BLaER1 (cell line): Measurements from ENCODE around the gene PIGL.

Experiments
- H3K27ac ChIP-seq: shearing (Covaris generic); formaldehyde crosslinking; 2 replicates; pipeline ENCODE4 v1.8.1; 2022
- H3K27me3 ChIP-seq: shearing (Covaris generic); formaldehyde crosslinking; 2 replicates; pipeline ENCODE4 v1.8.1; 2022
- H3K36me3 ChIP-seq: shearing (Covaris generic); formaldehyde crosslinking; 2 replicates; pipeline ENCODE4 v1.8.1; 2022
- H3K4me1 ChIP-seq: shearing (Covaris generic); formaldehyde crosslinking; 2 replicates; pipeline ENCODE4 v1.8.1; 2022
- H3K4me2 ChIP-seq: shearing (Covaris generic); formaldehyde crosslinking; 2 replicates; pipeline ENCODE4 v1.8.1; 2022
- H3K4me3 ChIP-seq: shearing (Covaris generic); formaldehyde crosslinking; 2 replicates; pipeline ENCODE4 v1.8.1; 2022
- H3K9ac ChIP-seq: shearing (Covaris generic); formaldehyde crosslinking; 2 replicates; pipeline ENCODE4 v1.8.1; 2022
- H3K9me3 ChIP-seq: shearing (Covaris generic); formaldehyde crosslinking; 2 replicates; pipeline ENCODE4 v1.8.1; 2022
- H4K20me1 ChIP-seq: shearing (Covaris generic); formaldehyde crosslinking; 2 replicates; pipeline ENCODE4 v1.8.1; 2022
- Cebpa-rat ChIP-seq: shearing (Covaris generic); IDR thresholded peaks from 2 replicates; pipeline ENCODE4 v1.8.1; 2022

Gene PIGL

DNA sequence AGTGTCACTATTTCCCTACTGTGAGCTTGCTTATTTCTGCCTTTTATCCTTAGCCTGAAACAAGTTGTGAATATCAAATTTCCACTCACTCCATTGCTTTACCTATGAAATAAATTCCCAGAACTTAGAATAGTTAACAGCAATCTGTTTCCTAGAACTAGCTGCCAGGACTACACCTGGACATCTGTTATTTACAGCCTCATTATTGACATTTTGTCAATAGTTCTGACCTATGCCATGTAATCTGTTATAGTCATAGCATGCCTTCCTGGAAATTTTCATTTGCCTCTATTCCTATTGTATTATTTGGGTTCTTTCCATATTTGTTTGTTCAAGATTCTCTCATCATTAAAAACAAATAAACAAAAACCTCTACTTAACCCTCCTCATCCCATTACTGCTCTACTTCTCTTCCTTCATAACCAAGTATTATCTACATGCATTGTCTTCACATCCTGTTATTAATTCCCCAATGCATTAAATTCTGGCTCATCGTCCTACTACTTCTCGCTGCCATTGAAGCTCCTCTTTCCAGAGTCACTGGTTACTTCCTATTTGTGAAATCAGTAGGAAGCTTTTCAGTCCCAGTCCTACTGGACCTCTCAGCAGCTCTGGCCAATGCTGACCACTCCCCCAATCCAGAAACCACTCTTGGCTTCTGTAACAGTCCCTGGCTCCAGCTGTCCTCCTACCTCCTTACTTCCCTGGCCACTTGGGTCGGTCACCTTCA lies 55.3 kb downstream of the PIGL start:
- Histone ChIP-seq H3K4me3 (no peak overlapping the region), H3K27ac (no peak overlapping the region), H3K9me3 (peaks cover 30% of the 10 kb centered on the region), H3K4me1 (peaks cover 15% of the 10 kb centered on the region), H3K9ac (no peak overlapping the region), H4K20me1 (no peaks in the 10 kb centered on the region), H3K27me3 (no peaks in the 10 kb centered on the region), H3K36me3 (peaks cover 12% of the 10 kb centered on the region; the same call in 1 of the 2 replicates), H3K4me2 (no peak overlapping the region)
- no peak for TF ChIP-seq Cebpa-rat

DNA sequence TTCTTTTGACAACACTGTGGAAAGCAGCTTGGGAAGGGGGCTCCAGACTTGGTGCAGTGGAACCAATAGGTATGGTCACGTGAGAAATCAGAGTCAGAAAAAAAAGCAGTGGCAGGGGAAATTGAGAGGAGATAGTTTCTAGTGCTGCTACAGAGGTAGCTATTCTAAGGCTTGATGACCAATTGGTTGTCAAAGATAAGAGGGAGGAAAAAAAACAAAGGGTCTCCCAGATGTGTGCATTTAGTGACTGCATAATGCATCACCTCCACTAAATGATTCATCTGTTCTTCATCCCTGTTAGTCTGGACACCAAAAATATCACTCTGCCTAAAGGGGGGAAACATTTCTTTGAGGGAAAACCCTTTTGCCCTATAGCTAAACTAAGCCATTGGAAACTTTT lies 56.5 kb downstream of the PIGL start:
- Histone ChIP-seq H3K27ac (no peak overlapping the region), H3K9ac (no peak overlapping the region), H3K36me3 (peaks cover 24% of the 10 kb centered on the region), H3K4me1 (peaks cover 3% of the 10 kb centered on the region), H3K4me3 (no peak overlapping the region), H4K20me1 (no peaks in the 10 kb centered on the region), H3K27me3 (no peaks in the 10 kb centered on the region), H3K9me3 (peaks cover 42% of the 10 kb centered on the region), H3K4me2 (no peak overlapping the region)
- no peak for TF ChIP-seq Cebpa-rat

DNA sequence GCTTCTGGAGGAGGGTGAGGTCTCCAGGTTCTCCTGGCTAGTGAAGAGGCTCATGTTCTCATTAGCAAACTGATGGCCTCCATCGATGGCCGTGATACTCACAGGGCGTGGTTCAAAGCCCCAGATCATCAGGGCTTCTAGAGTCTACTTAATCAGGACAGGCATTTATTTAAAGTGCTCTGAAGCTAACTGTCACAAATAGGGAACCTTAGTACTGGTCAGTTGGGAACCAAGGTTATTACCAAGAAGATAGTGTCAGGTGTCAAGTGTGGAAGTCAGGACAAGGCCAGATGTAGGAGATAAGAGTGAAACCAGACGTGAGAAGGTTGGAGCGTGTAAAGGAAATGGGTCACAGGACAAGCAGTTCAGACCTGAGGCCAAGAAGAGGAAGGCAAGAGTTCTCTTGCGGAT lies 56.9 kb downstream of the PIGL start:
- no peak for TF ChIP-seq Cebpa-rat
- no peaks in the 10 kb centered on the region for H4K20me1 ChIP-seq
- no peak overlapping the region for H3K4me2 ChIP-seq
- H3K9ac ChIP-seq: no peak overlapping the region
- H3K36me3 ChIP-seq: peaks cover 27% of the 10 kb centered on the region
- H3K27me3 ChIP-seq: no peaks in the 10 kb centered on the region
- H3K9me3 ChIP-seq: peaks cover 46% of the 10 kb centered on the region
- no peak overlapping the region for H3K27ac ChIP-seq
- H3K4me3 ChIP-seq: no peak overlapping the region
- H3K4me1 ChIP-seq: no peaks in the 10 kb centered on the region

DNA sequence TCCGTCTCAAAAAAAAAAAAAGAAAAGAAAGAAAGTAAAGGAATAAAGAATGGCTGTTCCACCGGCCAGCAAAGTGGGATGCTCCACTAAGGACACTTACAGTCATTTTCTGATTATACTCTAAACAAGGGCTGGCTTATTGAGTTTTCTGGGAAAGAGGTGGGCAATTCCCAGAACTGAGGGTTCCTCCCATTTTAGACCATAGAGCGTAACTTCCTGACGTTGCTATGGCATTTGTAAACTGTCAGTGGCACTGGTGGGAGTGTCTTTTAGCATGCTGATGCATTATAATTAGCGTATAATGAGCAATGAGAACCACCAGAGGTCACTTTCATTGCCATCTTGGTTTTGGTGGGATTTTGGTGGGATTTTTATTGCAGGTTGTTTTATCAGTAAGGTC lies 58.0 kb downstream of the PIGL start:
- H3K9me3 ChIP-seq: peaks cover 57% of the 10 kb centered on the region
- no peaks in the 10 kb centered on the region for H3K4me1 ChIP-seq
- H3K27me3 ChIP-seq: no peaks in the 10 kb centered on the region
- H3K27ac ChIP-seq: no peak overlapping the region
- H3K36me3 ChIP-seq: peaks cover 38% of the 10 kb centered on the region
- H3K4me2 ChIP-seq: no peak overlapping the region
- H4K20me1 ChIP-seq: no peaks in the 10 kb centered on the region
- H3K9ac ChIP-seq: no peak overlapping the region
- no peak overlapping the region for H3K4me3 ChIP-seq
- TF ChIP-seq Cebpa-rat: no peak

DNA sequence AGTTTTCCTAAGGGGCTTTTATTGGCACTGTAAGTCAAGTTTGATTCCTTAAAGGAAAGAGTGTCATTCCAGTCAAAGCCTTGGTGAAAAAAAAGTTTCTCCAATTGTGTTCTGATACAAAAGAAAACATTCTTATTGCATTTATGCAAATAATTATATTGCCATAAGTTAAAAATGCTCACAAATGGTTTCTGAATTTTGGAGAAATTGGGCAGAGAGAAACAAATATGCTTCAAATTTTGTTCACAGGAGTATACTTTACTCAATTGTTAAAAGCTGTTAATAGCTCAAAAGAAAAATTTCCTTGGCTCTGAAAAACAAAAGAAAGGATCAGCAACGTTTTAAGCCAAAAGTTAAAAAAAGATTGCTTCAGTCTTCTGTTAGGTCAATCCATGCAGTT lies 60.2 kb downstream of the PIGL start:
- H3K27me3 ChIP-seq: no peaks in the 10 kb centered on the region
- H3K4me1 ChIP-seq: no peaks in the 10 kb centered on the region
- H3K9me3 ChIP-seq: peaks cover 59% of the 10 kb centered on the region
- H4K20me1 ChIP-seq: no peaks in the 10 kb centered on the region
- no peak overlapping the region for H3K4me2 ChIP-seq
- no peak overlapping the region for H3K27ac ChIP-seq
- H3K36me3 ChIP-seq: peaks cover 45% of the 10 kb centered on the region
- H3K4me3 ChIP-seq: no peak overlapping the region
- TF ChIP-seq Cebpa-rat: no peak
- no peak overlapping the region for H3K9ac ChIP-seq

DNA sequence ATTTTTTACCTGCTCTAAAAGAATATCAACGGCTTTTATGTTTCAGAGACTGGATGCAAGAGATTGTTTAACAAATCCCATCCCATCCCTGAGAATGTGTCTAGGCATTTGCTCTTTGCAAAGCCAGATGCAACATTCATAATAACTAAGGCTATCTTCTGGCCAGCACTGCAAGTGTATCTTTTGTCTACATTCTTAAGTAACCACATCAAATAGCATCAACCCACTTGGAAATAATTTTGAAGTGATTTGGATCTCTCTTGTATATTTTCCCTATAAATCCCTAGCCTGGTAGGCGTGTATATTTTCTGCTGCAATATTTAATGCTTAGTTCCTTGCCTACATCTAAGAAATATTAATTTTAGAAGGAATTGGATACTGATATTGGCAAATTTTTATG lies 64.3 kb downstream of the PIGL start:
- H3K27ac ChIP-seq: no peak overlapping the region
- H3K4me3 ChIP-seq: no peak overlapping the region
- no peak for TF ChIP-seq Cebpa-rat
- no peak overlapping the region for H3K9ac ChIP-seq
- peaks cover 38% of the 10 kb centered on the region for H3K9me3 ChIP-seq
- H3K36me3 ChIP-seq: peaks cover 39% of the 10 kb centered on the region
- peaks cover 21% of the 10 kb centered on the region for H3K4me1 ChIP-seq
- H3K4me2 ChIP-seq: no peak overlapping the region
- no peaks in the 10 kb centered on the region for H3K27me3 ChIP-seq
- no peaks in the 10 kb centered on the region for H4K20me1 ChIP-seq

DNA sequence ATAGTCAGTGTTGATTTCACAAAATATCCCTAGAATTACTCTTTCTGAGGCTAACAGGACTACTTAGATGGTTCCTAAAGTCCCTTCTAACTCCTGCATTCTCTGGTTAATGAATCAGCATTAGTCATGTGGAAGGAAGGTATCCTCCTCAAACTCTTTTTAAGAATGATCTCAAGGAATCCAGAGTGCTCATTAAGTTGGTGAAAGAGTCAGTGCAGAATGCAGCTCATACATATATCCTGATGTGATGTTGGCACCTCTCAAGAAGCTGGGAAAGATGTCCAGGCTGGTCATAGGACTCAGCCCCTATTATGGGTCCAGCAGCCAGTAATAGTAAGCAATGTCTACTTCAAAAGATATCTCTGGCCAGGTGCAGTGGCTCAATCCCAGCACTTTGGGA lies 65.5 kb downstream of the PIGL start:
- TF ChIP-seq Cebpa-rat: no peak
- peaks cover 31% of the 10 kb centered on the region for H3K36me3 ChIP-seq
- H3K9me3 ChIP-seq: peaks cover 26% of the 10 kb centered on the region
- no peak overlapping the region for H3K27ac ChIP-seq
- peaks cover 30% of the 10 kb centered on the region for H3K4me1 ChIP-seq
- no peaks in the 10 kb centered on the region for H3K27me3 ChIP-seq
- no peak overlapping the region for H3K4me3 ChIP-seq
- H3K9ac ChIP-seq: no peak overlapping the region
- H3K4me2 ChIP-seq: no peak overlapping the region
- no peaks in the 10 kb centered on the region for H4K20me1 ChIP-seq

DNA sequence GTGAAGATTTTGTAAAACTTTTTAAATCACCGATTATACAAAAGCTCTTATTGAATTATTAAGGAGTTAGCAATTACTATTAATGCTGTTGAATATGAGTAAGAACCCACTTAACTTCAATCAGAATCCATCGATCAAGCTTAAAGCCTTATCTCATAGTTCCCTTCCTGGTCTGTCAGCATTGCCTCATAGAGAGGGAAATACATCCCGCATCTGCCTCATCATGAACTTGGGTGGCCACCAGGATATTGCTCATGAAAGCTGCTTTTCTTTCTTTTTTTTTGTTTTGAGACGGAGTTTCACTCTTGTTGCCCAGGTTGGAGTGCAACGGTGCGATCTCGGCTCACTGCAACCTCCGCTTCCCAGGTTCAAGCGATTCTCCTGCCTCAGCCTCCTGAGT lies 66.7 kb downstream of the PIGL start:
- H3K27ac ChIP-seq: no peak overlapping the region
- H3K27me3 ChIP-seq: no peaks in the 10 kb centered on the region
- peaks cover 15% of the 10 kb centered on the region for H3K9me3 ChIP-seq
- no peak overlapping the region for H3K4me2 ChIP-seq
- H3K9ac ChIP-seq: no peak overlapping the region
- no peak overlapping the region for H3K4me3 ChIP-seq
- peaks cover 40% of the 10 kb centered on the region for H3K4me1 ChIP-seq
- no peaks in the 10 kb centered on the region for H4K20me1 ChIP-seq
- TF ChIP-seq Cebpa-rat: no peak
- peaks cover 21% of the 10 kb centered on the region for H3K36me3 ChIP-seq

DNA sequence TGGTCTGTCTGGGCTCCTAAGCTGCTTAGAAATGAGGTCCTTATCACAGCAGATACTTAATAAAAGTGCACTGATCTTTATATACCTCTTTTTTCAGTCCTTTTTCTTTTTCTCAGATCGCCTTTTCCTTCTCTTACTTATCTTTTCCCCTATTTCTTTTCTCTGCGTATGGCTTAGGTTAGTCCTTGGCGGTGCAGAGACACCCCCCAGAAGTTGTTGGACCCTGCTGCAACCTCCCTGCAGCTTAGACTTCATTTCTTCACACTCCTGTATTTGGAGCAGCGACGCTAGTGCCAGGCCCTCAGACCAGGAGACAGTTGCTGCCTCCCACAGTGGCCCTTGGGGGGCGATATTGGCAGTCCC lies 68.6 kb downstream of the PIGL start:
- Histone ChIP-seq H3K27me3 (no peaks in the 10 kb centered on the region), H3K36me3 (peaks cover 4% of the 10 kb centered on the region; the same call in 1 of the 2 replicates), H3K9me3 (no peaks in the 10 kb centered on the region), H3K9ac (peak overlapping the region; percentile 74; the same call in 1 of the 2 replicates), H3K4me3 (peak overlapping the region; percentile 55), H3K27ac (peak overlapping the region; percentile 92), H3K4me1 (peaks cover 60% of the 10 kb centered on the region), H4K20me1 (no peaks in the 10 kb centered on the region), H3K4me2 (peak overlapping the region; percentile 95)
- no peak for TF ChIP-seq Cebpa-rat

DNA sequence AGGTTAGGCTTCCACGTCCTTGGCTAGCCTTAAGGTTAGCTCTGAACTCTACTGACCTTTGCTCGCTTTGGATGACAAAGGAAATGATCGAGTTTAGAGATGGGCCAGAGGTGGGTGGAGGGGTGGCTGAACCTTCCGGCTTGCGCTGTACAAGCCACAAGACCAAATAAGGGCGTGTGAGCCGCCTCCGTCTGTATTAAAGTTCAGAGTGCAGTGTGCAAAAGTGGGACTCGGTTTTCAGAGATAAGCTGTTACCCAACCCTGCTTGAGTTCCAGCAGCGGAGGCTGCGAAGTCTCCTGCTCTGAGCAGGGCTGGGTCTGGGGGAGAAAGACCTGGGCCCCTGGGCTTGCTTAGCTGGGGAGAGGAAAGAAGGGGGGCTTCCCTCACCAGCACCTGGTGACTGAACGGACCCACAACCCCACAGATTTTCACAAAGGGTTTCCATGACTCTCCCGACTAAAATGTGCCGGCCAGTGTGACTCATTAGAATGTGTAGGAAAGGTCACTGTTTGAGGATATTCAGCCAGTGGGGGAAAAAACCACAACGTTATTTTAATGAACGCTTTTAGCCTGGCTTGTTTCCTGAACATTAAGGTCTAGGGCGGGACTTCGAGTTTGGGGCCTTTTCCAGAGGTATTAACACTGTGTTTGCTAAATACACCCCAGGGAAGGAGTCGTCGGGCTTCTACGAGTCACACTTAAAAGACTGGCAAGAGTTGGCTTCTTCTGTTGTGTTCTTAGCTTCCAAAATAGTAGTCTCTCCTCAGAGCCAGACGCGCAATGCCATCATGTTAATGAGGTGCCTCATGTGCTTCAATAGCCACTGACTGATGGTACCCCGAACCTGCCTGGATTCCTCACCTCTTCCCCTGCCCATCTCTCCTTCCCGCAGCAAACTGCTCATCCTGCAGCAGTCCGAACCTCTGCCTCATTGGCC lies 69.3 kb downstream of the PIGL start:
- H3K27me3 ChIP-seq: no peaks in the 10 kb centered on the region
- peak overlapping the region; percentile 95 for H3K4me2 ChIP-seq
- peak overlapping the region; percentile 55 for H3K4me3 ChIP-seq
- H3K36me3 ChIP-seq: 0 out of 2 replicates have a peak, but pooled peaks cover 4% of the 10 kb centered on the region
- peak; percentile 63 for TF ChIP-seq Cebpa-rat
- H4K20me1 ChIP-seq: no peaks in the 10 kb centered on the region
- H3K9me3 ChIP-seq: no peaks in the 10 kb centered on the region
- peaks cover 66% of the 10 kb centered on the region for H3K4me1 ChIP-seq
- peak overlapping the region; percentile 74 for H3K9ac ChIP-seq
- peak overlapping the region; percentile 92 for H3K27ac ChIP-seq
